Fibroblast of mammary gland (primary cell): ENCODE results near the gene TRIP4.
"Not testable (repeated sequence)": the region's sequence is repeated elsewhere in the genome, so short reads cannot be mapped to it uniquely, and the experiment has no call there.

Experiments used
- DNase-seq: peaks from one replicate; pipeline ENCODE4 v3.0.0-alpha.2; 2010; ENCODE audit warnings: low read depth
- H3K4me3 ChIP-seq: 2 replicates; pipeline ENCODE4 v1.5.1; 2011; ENCODE audit warnings: low read depth, mild to moderate bottlenecking, low read length, moderate library complexity; ENCODE audit not compliant: control insufficient read depth
- CTCF ChIP-seq: conservative IDR thresholded peaks from 2 replicates; pipeline ENCODE4 v1.5.1; 2011; ENCODE audit warnings: low read depth, low read length, inconsistent platforms; ENCODE audit not compliant: control insufficient read depth, insufficient read depth

Gene TRIP4

GRCh38 chr15:64381000-64381751 is 6.5 kb upstream of the TRIP4 start, which contains the start of gene PCLAF:
TSS of gene PCLAF (minus strand) at chr15:64381441. CDS start at chr15:64381371, 70 bp downstream.
- DNase-seq, result peak; percentile 94
- TF ChIP-seq CTCF, result no peak
- H3K4me3 ChIP-seq, result peak within 1 kb of the TSS; percentile 85

- no peak for DNase-seq
- no peak overlapping the region for H3K4me3 ChIP-seq
Measured at GRCh38 chr15:64383760-64384159, 3.9 kb upstream of the TRIP4 start.

GRCh38 chr15:64386291-64386690 is 1.3 kb upstream of the TRIP4 start:
- DNase-seq, result no peak
- H3K4me3 ChIP-seq, result no peak overlapping the region
- TF ChIP-seq CTCF, result no peak

More at GRCh38 chr15:64383760-64384159, 3.9 kb upstream of the TRIP4 start:
- no peak for TF ChIP-seq CTCF

DNA sequence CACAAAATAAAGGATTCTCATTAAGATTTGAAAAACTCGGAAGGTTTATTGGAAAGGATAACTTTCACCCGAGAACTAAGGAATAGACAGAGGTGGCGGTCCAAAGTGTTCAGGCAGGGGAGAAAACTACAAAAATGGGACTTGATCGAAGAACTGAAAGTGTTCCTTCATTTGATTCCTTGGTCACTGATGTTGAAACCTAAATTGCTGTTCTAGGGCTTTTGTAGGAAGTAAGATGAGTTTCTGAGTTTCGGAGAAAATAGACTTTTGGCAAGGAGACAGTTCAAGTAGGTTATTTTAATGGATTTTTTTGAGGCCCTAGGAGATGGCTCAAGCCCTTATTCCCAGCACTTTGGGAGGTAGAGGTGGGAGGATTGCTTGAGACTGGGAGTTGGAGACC is 1.4 kb downstream of the TRIP4 start:
- H3K4me3 ChIP-seq, result no peak overlapping the region
- no peak for DNase-seq
- no peak for TF ChIP-seq CTCF

DNA sequence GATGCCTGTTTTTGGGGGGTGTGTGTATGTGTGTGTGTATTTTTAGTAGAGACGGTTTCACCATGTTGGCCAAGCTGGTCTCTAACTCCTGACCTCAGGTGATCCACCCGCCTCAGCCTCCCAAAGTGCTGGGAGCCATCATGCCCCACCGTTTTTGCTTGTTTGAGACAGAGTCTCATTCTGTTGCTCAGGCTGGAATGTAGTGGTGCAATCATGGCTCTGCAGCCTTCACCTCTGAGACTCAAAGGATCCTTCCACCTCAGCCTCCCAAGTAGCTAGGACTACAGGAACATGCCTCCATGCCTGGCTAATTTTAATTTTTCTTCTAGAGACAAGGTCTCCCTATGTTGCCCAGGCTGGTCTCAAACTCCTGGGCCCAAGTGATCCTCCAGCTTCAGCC is 4.8 kb downstream of the TRIP4 start:
- not testable (repeated sequence) for H3K4me3 ChIP-seq, DNase-seq

- H3K4me3 ChIP-seq, result no peak overlapping the region
- no peak for DNase-seq
- no peak for TF ChIP-seq CTCF
Measured at GRCh38 chr15:64396789-64397188, 9.2 kb downstream of the TRIP4 start.

DNA sequence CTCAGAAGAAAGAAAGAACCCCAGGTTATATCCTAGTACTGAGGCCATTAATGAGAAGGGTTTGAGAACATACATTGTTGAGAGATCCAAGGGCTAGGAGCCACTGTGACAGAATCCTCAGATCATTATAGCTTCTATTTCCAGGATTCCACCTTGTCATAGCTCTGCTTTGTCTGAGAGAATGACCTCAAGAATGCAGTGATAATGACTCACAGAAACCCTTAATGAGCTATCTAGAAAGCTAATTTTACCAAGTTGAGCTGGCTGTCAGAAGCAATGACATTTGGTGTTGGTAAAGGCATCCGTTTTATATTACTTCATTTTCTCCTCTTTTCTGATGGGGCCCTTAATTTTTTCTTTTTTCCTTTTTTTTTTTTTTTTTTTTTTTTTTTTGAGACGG is 10.9 kb downstream of the TRIP4 start:
- no peak overlapping the region for H3K4me3 ChIP-seq
- DNase-seq, result no peak
- no peak for TF ChIP-seq CTCF
